EH (cell line): ENCODE measurements around the gene IMPDH2.
A peak's percentile ranks its signal among the peaks of the same experiment; 100 is the strongest.

Experiments used
- DNase-seq: peaks from one replicate; pipeline ENCODE4 v3.0.0-alpha.2; 2015; ENCODE audit warnings: low read depth

The IMPDH2 gene

GRCh38 chr3:49028673-49029562 lies at the start of gene IMPDH2:
Gene IMPDH2 (minus strand): TSS chr3:49029398. CDS start chr3:49029350, 48 bp downstream.
- peak; percentile 92 for DNase-seq

- no peak for DNase-seq
Measured at GRCh38 chr3:49076646-49077045, 47.4 kb upstream of the IMPDH2 start.

DNA sequence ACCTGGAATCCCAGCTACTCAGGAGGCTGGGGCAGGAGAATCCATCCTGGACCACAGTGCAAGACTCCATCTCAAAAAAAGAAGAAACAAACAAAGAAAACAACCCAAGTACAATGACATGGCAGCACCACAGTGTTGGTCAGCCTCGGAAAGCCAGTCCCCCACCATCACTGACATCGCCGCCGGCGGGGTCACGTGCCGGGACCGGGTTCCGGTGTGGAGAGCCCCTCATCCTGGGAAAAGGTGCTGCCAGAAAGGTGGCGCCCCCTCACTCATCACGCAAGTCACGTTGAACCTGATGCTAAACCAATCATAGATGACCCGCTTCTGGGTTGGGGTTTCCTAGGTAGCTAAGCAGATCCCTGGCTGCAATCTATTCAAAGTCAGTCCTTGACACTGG lies 46.9 kb upstream of the IMPDH2 start:
- no peak for DNase-seq

GRCh38 chr3:49058011-49058410 lies 28.8 kb upstream of the IMPDH2 start:
- peak; percentile 6 for DNase-seq

DNA sequence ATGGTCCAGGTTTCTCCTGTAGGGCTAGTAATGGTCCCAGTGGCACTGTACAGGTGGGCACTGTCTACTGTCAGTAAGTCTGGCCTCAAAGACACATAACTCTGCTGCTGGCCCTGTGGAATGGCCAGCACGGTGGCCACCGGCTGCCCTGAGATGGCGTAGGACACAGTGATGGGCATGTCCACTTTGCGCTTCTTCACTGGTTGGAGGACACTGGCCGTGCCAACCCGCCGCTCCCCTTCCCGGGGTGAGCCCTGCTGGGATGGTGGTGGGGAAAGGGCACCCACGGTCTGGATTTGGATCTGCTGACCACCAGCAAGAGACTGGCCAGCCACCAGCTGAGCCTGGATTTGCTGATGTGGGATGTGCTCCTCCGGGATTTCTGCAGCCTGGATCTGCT lies 28.1 kb upstream of the IMPDH2 start:
- DNase-seq: no peak

- DNase-seq: no peak
Measured at GRCh38 chr3:49054344-49054862, 25.2 kb upstream of the IMPDH2 start.

DNA sequence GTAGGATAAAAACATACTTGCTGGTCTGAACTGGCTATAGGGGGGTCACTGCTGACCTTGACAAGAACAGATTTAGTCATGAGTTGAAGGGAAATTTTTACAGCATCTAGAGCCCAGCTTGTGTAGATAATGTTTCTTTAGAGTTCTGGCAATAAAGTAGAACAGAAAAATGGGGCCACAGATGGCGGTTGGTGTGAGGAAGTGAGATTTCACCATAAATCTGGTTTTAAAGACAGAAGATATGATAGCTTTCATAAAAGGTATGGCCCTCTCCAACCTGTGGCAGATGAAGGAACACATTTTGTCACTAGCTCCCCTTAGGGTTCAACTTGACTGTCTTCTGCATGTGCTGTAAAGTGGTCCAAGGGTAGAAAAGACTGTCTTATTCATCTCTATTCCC lies 24.3 kb upstream of the IMPDH2 start:
- no peak for DNase-seq

DNA sequence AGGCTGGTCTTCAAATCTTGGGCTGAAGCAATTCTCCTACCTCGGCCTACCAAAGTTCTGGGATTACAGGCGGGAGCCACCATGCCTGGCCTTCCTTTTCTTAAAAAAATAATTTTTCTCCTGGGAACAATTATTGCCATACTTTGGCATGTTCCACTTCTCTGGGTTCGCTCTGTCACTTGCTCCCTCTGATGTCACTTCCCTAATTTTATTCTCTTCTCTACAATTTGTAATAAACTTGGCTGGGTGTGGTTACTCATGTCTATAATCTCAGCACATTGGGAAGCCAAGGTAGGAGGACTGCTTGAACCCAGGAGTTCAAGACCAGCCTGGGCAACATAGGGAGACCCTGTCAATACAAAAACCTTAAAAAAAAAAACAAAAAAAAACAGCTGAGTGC lies 6.1 kb upstream of the IMPDH2 start:
- DNase-seq: no peak

- DNase-seq: no peak
Measured at GRCh38 chr3:49034650-49035049, 5.5 kb upstream of the IMPDH2 start.

GRCh38 chr3:49032646-49033304 lies 3.6 kb upstream of the IMPDH2 start:
- peak; percentile 31 for DNase-seq

DNA sequence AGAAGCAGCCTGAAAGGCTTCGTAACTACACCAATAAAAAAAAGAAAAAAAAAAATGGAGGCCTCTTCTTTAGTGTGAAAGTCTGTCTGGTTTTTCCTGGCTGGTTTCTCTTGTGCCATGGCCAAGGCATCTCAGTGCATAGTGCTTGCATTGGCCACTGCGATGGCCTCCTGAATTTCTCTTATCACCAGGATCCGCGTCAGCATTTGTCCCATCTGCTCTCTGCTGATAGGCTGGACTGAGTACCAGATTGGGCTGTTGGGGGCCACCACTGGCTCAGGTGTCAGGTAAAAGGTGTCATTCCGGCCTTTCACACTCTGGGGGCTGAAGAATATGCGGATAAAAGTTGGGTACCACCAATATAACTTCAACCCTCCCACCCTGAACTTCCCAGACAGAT lies 1.1 kb upstream of the IMPDH2 start:
- DNase-seq: no peak

- no peak for DNase-seq
Measured at GRCh38 chr3:49029563-49029884, 326 bp upstream of the IMPDH2 start.

DNA sequence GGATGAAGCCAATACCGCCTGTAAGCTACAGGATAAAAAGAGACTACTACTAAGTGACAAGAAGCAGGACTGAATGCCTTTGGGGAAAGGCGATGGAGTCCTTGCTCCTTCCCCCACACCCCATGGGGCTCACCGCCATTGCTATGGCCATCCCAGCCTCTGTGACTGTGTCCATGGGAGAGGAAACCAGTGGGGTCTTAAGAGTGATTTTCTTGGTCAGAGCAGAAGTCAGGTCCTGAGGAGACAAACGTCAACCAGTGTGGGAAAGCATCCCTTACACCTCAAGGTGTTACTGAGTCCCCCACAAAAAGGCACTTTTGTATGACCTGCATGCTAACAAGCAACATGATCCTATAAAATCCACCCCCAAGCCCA lies 913 bp downstream of the IMPDH2 start:
- DNase-seq: no peak

DNA sequence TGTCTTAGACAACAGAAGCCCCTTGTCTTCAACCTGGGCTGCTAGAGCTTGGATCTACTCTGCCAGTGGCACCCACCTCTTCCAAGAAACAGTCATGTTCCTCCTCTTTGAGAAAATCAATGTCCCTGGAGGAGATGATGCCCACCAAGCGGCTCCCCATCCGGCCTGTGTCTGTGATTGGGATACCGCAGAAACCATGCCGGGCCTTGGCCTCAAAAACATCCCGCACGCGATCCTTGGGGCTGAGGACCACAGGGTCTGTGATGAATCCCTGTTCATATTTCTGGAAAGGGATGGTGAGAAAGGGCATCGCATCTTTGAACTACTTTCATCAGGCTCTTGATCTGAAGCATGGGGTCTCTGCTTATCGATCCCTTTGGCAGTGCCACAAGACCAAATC lies 1.6 kb downstream of the IMPDH2 start:
- no peak for DNase-seq

DNA sequence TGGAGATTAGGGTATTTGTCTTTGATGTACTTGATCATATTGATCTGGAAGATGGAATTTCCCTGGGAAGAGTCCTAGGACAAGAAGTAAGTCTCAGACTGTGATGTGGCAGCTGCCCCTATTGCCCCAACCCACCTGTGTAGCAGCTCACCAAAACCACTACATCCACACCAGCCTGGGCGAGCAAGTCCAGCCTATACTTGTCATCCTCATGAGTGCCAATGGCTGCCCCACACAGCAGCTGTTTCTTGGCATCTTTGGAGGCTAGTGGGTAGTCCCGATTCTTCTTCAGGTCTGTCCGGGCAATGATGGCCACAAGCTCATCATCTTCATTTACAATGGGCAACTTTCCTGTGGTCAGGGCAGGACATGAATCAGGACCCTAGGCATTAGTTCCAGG lies 2.7 kb downstream of the IMPDH2 start:
- DNase-seq: no peak

DNA sequence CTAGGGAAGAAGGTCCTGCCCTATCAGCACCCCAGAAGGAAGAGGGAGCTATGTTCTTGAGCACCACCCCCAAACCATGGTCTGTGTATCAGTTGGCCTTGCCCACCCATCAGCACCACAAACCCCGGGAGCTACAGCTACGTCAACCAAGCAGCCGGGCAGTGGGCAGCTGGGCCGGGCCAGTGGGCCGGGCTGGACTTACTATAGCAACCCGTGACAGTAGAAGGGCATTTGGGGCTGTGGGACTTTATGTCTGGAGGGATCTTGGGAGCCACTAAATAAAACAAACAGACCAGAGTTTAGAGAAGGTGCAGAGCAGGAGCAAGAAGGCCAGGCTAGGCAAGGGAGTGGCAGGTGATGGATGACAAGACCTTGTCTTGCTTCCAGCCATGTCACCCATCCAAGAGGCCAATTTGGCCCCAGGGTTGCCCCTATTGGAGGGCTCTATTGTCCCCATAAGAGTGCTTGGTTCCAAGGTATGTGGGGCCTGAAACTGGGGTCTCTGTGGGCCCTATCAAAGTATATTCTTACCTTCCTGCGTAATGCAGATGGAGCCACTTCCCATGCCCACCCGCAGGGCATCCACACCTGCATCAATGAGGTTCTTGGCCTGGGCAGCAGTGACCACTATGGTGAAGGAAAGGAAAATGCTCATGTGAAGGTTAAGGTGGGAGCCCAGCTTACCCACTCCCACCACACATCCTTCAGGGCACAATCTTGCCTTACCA lies 3.2 kb downstream of the IMPDH2 start:
- no peak for DNase-seq

DNA sequence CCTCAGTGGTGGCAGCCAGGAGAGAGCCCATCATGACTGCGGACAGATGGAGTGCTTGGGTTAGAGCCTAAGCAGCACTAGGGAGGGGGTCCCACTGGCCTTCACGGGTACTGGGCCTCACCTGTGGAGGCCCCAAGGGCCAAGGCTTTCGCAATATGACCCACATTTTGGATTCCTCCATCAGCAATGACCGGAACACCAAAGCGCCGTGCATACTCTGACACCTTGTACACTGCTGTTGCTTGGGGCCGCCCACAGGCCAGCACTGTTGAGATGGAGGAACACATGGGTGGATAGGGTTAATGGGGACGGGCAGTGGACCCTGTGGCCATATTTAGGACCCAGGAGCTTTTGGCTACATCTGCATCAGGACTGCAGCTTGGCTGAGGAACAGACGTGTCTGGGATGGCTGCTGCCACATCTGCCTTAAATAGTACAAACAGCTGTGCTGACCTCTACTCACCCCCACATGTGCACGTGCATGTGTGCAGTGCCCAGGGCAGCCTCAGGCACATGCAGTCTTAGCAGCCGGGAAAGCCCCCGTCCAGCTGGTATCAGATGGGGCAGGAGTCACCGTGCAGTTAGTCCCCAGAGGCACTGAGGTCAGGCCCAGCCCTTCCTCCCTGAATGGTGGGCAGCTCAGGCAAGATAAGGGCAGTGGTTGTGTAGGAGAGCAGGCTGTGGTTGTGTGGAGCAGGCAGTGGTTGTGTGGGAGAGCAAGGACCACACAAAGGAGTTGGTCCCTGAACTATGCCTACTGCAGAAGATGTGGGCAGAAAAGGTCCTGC lies 4.0 kb downstream of the IMPDH2 start:
- DNase-seq: no peak

- no peak for DNase-seq
Measured at GRCh38 chr3:49024449-49024848, 4.7 kb downstream of the IMPDH2 start.

DNA sequence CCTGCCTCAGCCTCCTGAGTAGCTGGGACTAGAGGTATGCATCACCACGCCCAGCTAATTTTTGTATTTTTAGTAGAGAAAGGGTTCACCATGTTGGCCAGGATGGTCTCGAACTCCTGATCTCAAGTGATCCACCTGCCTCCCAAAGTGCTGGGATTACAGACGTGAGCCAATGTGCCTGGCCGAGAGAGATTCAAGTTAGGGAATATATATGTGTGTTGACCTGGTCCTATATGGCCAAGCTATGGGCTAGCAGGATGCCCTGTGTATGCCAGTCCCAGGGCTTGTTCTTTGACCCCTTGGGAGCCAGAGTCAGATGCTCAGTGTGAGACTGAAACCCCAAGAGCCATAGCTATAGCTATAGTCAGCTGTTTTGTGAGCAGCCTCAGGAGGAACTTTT lies 5.4 kb downstream of the IMPDH2 start:
- DNase-seq: no peak

- DNase-seq: peak; percentile 25
Measured at GRCh38 chr3:49022688-49023171, 6.5 kb downstream of the IMPDH2 start.

DNA sequence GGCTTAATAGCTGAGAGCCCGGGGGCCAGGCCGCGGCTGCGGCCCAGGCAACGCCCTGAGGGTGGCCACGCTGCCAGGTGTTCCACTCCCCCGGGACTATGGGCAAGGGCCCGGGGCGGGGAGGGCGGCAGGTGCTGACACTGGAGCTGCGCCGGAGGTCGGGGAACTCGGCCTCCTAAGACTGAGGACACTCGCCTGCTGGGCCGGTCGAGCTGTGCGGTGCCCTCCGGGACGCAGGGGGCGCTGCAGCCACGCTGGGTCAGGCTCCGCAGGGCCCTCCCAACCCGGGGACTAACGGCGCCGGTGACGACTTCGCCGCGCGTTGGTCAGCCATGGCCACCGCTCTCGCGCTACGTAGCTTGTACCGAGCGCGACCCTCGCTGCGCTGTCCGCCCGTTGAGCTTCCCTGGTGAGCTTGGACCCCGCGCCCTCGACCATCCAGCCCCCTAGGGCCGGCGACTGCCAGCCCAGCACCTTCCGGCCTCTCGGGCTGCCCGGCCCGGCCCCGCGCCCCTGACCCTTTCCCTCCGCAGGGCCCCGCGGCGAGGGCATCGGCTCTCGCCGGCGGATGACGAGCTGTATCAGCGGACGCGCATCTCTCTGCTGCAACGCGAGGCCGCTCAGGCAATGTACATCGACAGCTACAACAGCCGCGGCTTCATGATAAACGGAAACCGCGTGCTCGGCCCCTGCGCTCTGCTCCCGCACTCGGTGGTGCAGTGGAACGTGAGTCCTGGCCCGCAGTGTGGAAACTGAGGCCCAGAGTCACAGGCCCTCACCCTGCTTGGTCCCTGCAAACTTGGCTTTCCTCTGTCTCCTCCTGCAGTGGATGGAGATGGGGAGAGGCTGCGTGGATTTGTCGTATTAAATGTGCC lies 7.1 kb downstream of the IMPDH2 start, which contains the start of gene NDUFAF3:
Gene NDUFAF3 (plus strand): TSS at position 309 of the 875 bp plus-strand sequence. CDS start 24 bp downstream, at position 333.
- peak; percentile 90 for DNase-seq
